ENCODE results near the gene WDR72.
"Not testable (repeated sequence)": the region's sequence is repeated elsewhere in the genome, so short reads cannot be mapped to it uniquely, and the experiment has no call there.

The WDR72 gene

DNA sequence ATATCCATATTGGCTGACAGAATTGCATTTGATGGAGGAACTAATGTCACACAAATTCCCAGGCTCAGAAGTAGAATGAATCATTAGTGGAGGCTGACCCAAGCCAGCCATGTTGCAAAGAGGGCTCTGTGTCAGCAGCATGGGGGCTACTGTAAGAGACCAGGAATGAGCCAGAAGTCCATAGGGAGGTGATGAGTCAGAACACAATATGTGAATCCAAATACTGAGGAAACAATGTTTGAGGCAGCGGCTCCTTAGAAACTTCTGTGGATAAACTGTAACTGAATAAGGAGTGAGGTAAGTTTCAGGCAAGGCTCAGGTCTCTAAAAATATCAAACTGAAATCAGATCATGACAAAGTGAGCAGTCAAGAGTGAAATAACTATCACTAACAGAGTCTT, 170.7 kb downstream of the WDR72 start:
- no peak for DNase-seq

DNA sequence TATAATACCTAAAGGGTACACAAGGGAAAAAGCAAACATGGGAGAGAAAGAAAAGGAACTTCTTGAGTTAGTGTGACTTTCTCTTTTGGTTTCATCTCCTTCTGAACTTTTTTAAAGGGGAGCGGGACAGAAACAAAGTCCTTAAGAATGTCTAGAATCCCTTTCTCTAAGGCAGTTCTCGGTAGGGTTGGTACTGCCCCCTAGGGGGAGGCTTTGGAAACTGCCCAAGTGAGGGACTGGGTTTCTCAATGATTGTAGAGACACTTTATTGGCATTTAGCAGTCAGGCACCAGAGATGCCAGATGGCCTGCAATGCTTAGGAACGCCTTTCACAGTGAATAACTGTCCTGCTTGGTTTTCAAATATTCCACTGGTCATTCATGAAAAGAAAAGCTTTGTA, 172.7 kb downstream of the WDR72 start:
- DNase-seq = no peak

DNA sequence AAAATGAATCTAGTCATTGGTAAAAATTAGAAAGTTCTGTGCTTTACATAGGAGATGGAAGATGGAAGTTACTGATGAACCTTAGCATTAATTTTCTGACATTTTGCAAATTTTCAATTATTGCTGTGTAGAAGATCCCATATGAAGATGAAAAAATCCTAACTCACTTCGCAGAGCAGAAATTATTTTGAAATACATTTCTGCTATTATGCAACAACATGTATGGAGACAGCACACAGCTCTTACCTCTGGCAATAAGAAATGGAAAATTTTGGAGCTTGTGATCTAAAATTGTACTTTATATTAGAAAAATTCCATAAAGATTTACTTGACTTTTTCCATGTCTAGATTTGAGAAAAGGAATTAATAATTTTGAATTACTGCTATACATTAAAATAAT, 177.9 kb downstream of the WDR72 start:
- no peak for DNase-seq

DNA sequence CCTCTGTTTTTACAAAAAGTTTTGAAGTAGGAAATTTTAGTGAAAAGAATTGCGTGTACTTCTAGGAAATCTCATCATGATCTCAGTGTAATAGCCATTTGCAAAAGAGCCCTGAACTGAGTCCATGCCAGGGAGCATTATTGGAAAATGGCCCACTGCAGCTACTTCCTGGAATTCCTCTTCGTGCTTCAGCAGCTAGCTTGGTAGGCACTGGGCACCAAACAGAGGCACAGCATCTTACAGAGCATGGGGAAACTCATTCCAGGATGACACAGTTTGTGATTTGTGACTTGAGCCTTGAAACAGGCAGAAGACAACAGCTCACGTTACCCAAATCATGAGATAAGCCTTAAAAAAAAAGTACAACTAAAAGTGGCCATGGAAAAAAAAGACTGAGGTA, 179.1 kb downstream of the WDR72 start:
- DNase-seq = no peak

DNA sequence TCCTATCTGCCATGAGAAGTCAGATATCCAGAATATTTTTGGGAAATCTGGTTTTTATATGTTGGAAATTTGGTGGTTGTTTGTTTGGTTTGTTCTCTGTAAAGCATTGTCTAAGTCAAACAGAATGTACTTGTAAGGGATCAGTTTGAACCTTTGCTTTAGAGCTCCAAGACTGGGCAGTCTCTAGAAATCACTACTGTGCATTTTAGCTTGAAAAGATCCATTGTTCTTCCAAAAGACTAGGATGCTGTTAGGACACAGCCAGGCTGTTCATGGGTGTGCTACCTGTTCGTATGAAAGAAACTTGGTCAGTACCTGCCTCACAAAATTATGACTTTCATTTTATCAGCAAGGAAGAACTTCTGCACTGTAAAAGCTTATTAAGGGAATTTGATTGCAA, 182.6 kb downstream of the WDR72 start:
- no peak for DNase-seq

DNA sequence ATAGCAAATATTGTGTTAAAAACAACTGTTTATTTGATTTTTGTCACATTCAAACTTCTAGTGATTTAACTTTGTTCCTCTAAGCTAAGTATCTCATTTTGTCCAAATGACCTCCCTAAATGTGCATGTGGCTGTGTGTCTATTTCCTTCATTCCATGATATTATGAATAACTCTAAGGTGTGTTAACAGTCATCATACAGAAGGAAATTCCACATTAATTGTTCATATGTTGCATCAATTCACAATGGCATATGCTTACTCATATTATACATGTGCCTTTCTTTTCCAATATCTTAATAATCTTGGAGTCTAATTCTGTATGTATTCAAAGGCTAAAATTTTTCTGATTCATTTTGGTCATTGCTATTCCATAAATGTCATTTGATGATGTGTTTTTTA, 186.4 kb downstream of the WDR72 start:
- DNase-seq = no peak

DNA sequence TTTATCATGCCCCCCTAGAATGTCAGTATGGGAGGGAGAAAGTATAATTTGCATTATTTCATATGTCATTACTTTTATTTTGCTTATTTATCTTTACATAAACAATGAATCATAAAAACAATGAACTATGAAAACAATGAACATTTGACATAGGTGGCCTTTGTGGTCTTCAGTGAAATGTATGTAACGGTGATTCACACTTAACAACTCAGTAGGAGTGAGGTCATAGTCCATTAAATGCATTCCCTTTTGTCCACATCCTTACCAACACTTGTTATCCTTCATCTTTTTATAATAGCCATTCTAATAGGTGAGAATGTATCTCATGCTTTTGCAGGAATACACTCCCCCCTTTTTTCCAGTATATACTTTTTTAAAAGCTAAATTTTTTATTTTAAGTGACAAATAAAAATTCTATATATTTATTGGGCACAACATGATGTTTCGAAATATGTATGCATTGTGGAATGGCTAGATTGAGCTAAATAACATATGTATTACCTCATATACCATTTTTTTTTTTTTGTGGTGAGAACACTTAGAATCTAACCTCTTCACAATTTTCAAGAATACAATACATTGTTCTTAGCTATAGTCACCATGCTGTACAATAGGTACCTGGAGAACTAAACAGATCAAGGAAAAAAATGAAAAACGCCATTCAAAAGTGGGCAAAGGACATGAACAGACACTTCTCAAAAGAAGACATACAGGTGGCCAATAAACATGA, 189.5 kb downstream of the WDR72 start:
- no peak for DNase-seq

DNA sequence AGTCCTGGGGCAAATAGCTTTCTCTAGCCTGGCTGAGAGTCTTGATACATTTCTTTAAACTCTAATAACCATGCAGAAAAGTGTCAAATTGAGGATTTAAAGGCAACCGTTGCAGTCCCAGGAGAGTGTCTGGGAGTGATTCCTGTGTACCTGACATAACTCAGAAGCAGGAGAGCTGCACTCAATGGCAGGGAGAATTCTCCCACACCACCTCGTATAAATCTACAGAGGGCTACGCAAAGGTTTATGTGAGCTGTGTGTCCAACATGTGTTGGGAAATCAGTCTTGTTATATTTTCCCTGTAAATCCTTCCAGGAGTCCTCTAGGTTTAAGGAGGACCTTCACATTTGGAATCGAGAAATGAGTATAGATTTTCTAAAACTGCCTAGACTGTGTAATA, 192.6 kb downstream of the WDR72 start:
- DNase-seq = no peak

DNA sequence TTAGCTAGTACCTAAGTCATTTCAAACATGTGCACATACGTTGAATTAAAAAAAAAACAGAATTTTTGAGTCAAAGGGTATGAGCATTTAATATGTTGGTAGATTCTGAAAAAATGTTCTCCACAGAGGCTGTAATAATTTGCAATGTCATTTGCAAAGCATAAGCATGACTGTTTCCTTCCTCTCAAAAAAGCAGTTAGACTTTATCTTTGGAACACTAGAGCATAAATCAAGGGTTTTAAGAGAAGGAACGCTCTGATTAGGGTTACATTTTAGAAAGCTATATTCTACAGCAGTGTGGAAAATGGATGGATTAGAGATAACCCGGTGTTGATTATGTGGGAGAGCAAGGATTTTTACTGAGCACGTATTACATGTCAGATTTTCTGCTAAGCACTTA, 193.7 kb downstream of the WDR72 start:
- DNase-seq = no peak

DNA sequence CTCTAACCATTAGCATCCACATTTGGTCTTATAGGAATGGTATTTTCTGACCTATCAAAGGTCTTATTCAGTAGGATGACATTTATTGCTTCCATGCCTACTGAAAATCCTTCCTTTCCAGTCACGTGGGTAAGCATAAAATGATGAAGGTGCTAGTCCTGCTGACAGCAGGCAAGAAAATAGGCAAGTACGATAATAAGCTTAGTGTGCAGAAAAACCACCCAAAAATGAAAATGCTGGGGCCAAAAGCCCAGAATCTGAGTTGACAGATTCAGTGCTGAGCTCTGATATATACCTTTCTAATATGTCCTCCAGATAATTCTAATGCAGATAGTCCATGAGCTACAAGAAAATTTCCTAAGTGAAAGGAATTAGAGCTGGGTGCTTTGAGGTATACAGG, 194.8 kb downstream of the WDR72 start:
- no peak for DNase-seq

DNA sequence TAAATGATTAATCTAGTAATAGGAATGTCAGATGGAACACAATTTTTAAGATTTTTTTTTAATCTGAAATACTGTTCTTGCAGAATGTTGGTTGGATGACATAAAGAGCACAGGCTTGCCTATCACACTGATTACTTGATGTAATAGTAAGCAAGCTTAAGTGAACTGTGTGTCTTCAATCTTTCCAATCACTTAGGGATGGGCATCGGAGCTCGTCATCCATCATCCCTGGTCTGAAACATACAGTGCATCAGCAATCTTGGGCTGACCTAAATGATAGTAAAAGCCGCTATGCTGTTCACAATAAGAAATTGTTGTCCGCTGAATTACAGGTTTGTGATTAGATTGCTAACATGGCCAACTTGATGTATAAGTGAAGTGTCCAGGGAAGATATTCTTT, 195.8 kb downstream of the WDR72 start:
- no peak for DNase-seq

DNA sequence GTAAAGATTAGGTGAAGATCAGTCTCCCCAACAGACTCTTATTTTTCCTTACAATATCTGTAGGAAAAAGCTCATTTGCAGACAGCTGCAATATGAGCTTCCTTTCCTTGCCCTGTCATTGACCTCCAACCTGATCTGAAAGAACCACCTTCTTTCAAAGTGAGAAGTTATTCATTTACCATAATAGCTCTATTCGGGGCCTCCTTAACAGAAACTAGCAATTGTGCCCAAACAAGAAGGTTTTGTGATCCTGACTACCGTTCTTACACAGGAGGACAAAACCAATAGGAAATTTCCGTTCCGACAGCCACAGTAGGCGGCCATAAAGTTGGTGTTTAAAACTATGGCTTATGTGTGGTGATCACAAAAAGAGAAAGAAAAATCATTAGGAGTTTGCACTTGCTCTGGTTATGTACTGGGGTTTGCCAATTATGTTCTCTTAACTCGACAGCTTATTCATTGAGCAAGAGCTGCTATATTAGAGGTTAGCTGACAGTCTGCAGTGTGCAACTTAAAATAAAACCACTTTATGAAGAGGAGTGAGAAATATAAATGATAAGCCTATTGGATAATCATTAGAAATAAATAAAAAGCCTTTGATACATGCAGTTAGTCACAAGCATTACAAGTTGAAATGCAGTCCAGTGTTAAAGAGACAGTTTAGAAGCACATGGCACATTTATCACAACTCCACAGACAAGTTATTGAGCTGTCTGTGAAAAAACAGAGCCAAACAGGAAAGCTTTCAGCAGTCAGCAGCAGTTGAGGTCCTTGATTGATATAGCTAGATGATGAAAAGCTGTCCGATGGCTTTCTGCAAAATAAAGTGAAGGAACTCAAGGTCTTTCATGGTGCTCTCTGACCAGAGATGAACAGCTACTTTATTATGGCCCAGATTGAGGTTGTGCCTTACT, 199.8 kb downstream of the WDR72 start:
- no peak for DNase-seq

DNA sequence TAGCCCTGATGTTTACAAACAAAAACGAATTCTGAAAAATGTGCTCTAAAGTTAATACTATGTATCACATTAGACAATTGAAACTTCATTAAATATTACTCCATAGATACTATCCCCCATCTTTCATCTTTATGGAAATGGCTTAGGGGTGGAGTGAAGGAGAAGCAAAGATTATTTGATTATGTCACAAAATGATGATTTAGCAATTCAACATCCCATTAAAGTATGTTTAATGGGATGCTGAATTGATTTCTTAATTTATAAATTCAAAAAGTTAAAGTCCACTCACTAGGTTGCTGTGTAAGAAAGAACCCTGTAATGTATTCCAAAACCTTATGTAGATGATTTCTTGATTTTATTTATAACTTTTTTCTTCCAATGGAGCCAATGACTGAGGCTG, 201.1 kb downstream of the WDR72 start:
- DNase-seq = no peak

DNA sequence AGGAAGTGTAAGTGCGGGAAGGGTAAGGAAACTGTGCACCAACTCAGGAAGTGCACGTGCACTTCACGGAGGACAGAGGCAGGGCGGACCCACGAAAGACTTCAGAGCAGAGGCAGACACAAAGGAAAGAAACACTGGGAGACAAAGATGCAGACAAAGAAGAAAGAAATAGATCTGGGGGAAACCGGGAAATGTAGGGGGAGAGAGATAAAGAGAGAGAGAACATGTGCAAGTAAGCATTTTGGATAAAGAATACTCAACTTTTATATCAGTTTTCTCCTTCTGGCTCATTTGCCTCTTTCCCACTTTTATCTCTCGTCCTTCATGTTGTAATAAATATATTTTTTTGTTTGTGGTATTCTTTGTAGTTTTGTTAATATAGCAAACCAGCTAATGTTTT, 204.2 kb downstream of the WDR72 start:
- no peak for DNase-seq

DNA sequence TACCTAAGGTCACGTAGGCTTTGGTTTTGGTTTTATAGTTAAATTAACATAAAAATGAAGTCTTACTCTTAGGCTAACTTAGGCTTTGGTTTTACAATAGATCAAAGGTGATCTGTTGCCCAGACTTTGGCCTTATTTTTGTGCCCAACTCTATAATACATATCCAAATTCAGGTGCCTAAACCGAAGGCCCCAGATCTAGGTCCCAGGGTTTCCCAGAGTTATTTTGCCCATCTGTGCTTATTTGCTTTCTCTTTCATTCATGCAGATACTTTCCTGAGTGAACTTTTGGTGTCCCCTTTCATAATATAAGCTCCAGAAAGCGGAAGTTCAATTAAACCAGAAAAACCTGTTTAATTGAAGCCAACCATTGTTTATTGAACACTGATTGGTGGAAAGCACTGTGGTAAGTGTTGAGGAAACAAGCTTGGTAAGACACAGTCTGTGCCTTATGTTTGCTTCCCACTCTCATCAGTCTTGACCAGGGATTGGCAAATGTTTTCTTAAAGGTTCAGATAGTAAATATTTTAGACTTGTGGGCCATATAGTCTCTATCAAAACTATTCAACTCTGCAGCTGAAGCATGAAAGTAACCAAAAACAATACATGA, 209.7 kb downstream of the WDR72 start:
- DNase-seq = no peak

DNA sequence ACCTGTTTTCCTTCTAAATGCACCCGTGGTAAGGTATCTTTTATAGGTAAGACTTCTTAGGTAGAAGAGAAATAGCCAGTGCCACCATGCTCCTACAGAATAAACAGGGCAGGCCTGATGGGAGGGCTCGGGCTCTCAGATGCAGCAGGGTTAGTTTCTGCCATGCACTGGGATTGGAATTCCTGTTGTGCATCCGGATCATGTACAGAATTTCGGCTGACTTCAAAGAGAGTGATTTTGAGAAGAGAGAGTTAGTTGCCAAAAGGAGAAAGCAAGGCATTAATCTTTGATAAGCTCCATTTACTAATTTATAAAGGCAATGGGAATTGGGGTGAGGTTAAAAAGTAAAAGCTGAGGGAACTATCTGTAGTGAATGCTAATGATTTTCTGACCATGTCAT, 211.2 kb downstream of the WDR72 start:
- no peak for DNase-seq

DNA sequence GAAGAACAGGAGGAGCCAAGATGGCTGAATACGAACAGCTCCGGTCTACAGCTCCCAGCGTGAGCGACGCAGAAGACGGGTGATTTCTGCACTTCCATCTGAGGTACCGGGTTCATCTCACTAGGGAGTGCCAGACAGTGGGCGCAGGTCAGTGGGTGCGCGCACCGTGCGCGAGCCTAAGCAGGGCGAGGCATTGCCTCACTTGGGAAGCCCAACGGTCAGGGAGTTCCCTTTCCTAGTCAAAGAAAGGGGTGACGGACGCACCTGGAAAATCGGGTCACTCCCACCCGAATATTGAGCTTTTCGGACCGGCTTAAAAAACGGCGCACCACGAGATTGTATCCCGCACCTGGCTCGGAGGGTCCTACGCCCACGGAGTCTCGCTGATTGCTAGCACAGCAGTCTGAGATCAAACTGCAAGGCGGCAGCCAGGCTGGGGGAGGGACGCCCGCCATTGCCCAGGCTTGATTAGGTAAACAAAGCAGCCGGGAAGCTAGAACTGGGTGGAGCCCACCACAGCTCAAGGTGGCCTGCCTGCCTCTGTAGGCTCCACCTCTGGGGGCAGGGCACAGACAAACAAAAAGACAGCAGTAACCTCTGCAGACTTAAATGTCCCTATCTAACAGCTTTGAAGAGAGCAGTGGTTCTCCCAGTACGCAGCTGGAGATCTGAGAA, 218.7 kb downstream of the WDR72 start:
- not testable (repeated sequence) for DNase-seq

DNA sequence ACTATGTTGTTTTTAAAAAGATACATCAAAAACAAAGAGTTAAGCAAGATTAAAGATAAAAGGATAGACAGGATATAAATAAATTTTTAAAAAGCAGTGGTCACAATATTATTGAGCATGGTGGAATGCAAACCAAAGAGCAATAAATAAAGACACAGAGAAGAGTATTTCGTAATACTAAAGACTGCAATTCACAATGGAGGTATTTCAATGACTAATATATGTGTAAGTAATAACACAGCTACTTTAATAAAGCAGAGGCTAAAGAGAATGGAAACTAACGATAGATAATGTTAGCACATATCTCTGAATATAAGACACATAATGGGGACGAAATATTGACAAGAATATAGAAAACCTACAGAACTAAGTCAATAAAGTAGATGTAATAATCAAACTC, 219.6 kb downstream of the WDR72 start:
- DNase-seq = no peak

DNA sequence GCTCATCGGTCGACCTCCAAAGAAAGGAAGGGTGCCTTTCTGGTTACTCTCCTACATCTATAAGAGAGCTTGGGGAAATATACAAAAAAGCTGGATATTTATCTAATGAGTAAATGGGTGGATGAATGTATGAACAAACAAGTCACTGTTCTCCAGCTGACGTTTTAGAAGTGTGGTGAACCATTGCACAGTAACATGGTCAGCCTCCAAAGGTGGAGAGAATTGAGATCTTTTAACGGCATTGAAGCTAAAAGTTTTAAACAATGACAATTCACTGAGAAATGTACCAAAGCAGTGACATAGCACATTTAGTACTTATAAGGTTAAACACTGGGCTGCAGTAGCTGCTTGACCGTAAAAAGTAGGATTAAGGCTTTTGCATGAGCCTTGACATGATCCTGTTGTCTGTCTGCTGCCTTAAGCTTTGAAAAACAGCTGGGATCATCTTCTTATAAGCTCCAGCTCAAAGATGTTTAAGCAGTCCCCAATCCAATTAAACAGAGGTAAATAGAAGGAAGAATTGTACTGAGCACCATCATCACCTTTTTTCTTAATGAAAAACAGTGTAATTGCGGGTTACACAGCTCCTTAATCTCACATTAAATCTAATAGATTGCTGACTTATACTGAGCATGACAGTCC, 222.9 kb downstream of the WDR72 start:
- no peak for DNase-seq

DNA sequence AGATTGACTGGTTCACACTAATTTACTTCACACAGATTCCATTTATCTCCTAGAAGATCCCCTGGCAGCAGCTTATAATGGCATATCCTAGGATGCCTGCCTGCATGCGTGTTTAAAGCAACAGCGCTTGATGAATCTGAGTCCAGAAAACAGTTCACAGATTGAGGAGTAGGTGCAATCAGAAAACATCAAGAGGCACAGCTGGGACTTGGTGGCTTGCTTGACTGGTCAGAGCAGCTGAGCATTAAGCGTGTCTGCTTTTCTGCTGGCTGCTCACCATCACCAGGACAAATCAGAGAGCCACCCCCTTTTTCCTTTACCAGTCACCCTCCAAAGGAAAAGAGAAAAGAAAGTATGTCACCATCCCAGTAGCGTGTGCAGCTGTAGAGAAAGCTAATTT, 223.6 kb downstream of the WDR72 start:
- no peak for DNase-seq

DNA sequence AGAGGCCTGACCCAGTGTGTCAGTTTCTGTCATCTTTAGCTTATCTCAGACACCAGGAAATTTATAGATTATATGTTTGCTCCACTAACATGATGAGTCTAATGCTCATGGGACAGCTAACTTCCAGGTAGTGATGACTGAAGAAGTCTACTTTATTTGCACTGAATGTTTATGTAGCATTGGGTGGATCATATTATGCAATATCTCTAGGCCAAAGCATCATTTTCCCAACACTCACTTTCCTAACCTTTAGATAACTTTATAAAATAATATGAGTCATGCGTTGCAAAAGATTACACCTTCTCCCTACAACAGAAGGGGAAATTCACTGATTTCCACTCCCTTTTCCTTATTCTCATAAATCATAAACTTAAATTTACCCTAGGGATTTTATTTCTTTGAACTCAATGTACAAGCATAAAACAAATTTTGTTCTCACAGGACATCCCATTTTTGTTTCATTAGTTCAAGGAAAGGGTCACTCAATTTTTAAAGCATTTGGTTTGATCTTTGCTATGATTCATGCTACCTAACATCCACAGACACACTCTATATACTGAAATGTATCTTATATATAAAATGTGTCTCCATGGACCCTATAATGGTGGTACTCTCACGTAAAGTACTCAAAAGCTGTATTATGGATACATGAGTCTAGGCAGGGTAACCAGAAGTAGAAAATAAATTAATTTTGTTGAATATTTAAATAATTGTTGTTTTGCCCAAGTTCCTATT, 225.2 kb downstream of the WDR72 start:
- DNase-seq = no peak

DNA sequence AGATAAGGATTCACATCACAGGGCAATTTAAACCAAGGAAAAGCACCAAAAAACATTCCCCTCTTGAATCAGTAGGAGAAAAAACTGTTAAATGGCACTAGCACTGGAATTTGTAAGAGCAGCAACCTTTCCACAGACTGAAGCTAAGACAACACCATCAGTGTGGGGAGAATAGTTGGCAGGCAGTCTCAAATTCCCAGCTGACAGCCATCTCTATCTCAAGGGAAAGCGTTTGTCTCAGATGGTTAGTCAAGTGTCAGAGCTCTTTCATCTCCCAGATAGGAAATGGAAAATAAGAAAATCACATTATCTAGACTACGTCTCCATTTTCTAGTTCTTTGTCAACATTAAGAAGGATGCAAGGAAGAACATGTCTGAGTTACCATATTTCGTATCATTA, 228.7 kb downstream of the WDR72 start:
- DNase-seq = no peak

Data from T-helper 1 cell (primary cell).